HepG2 (cell line): ENCODE data around the gene ART1. TPM values are rescaled to one million over a fixed set of nuclear protein-coding genes. Genes with fewer than 3 reads are reported as not detected.

ENCODE experiments used
- ATAC-seq: fragments of 200-7000 bp; cut with Tn5 transposase; 3 replicates; pipeline ENCODE4 v1.9.1; 2020; ENCODE audit warnings: mild to moderate bottlenecking, moderate library complexity
- BruUV-seq: library from RNA; stranded (reverse); fragments of 400-500 nt; replicated peaks from 2 replicates; lab custom pipeline; 2021; lab: Mats Ljungman, UMichigan
- CTCF ChIA-PET: fragments of 300-600 bp; formaldehyde crosslinking; extraction: SDS; loops from one replicate; lab custom pipeline; 2021; ENCODE audit warnings: low total read pairs, inconsistent platforms, low intra/inter-chr PET ratio; lab: Yijun Ruan, JAX
- POLR2A ChIA-PET: fragments of 350-600 bp; sonication (Branson Sonifier 250); formaldehyde crosslinking; loops from one replicate; lab custom pipeline; 2020; ENCODE audit warnings: antibody characterized with exemption, inconsistent platforms; lab: Yijun Ruan, JAX
- DNase-seq: peaks from one replicate; pipeline ENCODE4 v3.0.0-alpha.2; 2015; ENCODE audit warnings: low spot score
- FAIRE-seq: peaks from 3 replicates; lab custom pipeline; 2011; peaks lifted over from hg19 to GRCh38; lab: Jason Lieb, UNC
- H2AFZ ChIP-seq: one replicate; pipeline ENCODE4 v1.6.1; 2011; ENCODE audit warnings: low read length, inconsistent platforms
- H3K27ac ChIP-seq: fragments of 300-600 bp; 3 replicates; pipeline ENCODE4 v1.8.0; 2011; ENCODE audit warnings: mixed run types, mild to moderate bottlenecking, mixed read lengths, low read length, inconsistent platforms; ENCODE audit not compliant: insufficient read depth; ENCODE audit errors: extremely low read length
- H3K27me3 ChIP-seq, 2 experiments: fragments of 200-600 bp in 1 of 2; 2 replicates in 1 of 2; 3 replicates in 1 of 2; pipeline versions ENCODE4 v1.6.0 to v1.8.0; 2011; ENCODE audit warnings: low read length in 2 of 2, mild to moderate bottlenecking in 2 of 2, moderate library complexity in 2 of 2, inconsistent platforms in 1 of 2; ENCODE audit not compliant: insufficient read depth in 2 of 2, control insufficient read depth in 1 of 2
- H3K36me3 ChIP-seq, 2 experiments: fragments of 200-600 bp in 1 of 2; replicated peaks in 1 of 2; 2 replicates in 1 of 2; 3 replicates in 1 of 2; pipeline versions ENCODE4 v1.5.1 to v1.8.0; 2011; ENCODE audit warnings: low read length in 2 of 2, inconsistent platforms in 1 of 2; ENCODE audit not compliant: insufficient read depth in 2 of 2, control insufficient read depth in 1 of 2
- H3K4me1 ChIP-seq: 2 replicates; pipeline ENCODE4 v1.5.1; 2012; ENCODE audit warnings: low read length, inconsistent platforms; ENCODE audit not compliant: insufficient read depth
- H3K4me2 ChIP-seq: 2 replicates; pipeline ENCODE4 v1.6.0; 2011; ENCODE audit warnings: low read depth, low read length, inconsistent platforms
- H3K4me3 ChIP-seq, 3 experiments: fragments of 200-600 bp in 1 of 3; sonication (generic), shearing (Covaris generic) in 1 of 3; replicated peaks in 1 of 3; 2 replicates each; pipeline ENCODE4 v1.5.1; 2011 to 2016; ENCODE audit warnings: low read length in 3 of 3, inconsistent platforms in 2 of 3, low read depth in 2 of 3, mild to moderate bottlenecking in 2 of 3, control low read depth in 1 of 3, mixed read lengths in 1 of 3; ENCODE audit not compliant: insufficient read depth in 1 of 3
- H3K79me2 ChIP-seq: one replicate; pipeline ENCODE4 v1.6.1; 2011; ENCODE audit warnings: low read length, inconsistent platforms; ENCODE audit not compliant: insufficient read depth
- H3K9ac ChIP-seq: 2 replicates; pipeline ENCODE4 v1.6.0; 2011; ENCODE audit warnings: mild to moderate bottlenecking, low read depth, low read length, inconsistent platforms; ENCODE audit not compliant: insufficient read depth
- H3K9me3 ChIP-seq: 2 replicates; pipeline ENCODE4 v1.5.1; 2012; ENCODE audit warnings: mild to moderate bottlenecking, low read length
- H4K20me1 ChIP-seq: 2 replicates; pipeline ENCODE4 v1.6.0; 2011; ENCODE audit warnings: inconsistent platforms, mild to moderate bottlenecking, low read length, moderate library complexity; ENCODE audit not compliant: insufficient read depth
- HNF4A ChIP-seq: sonication (generic); formaldehyde crosslinking; IDR thresholded peaks from 2 replicates; pipeline ENCODE4 v1.4.0; 2020; ENCODE audit warnings: missing genetic modification reagents
- HNF4G ChIP-seq, 2 experiments: sonication (generic) in 1 of 2; formaldehyde crosslinking in 1 of 2; IDR thresholded peaks; 2 replicates each; pipeline versions ENCODE4 v1.4.0 to v1.6.1; 2011 to 2020; ENCODE audit warnings: borderline replicate concordance in 2 of 2, low read depth in 2 of 2, mild to moderate bottlenecking in 2 of 2, low read length in 1 of 2, missing genetic modification reagents in 1 of 2, moderate library complexity in 1 of 2
- IRF9 ChIP-seq: sonication (generic); formaldehyde crosslinking; IDR thresholded peaks from 2 replicates; pipeline ENCODE4 v1.8.0; 2022; ENCODE audit warnings: missing genetic modification reagents, mild to moderate bottlenecking, borderline replicate concordance
- JUN ChIP-seq: sonication (generic); formaldehyde crosslinking; IDR thresholded peaks from 2 replicates; pipeline ENCODE4 v1.4.0; 2020; ENCODE audit warnings: mild to moderate bottlenecking, missing genetic modification reagents
- NPAS2 ChIP-seq: sonication (generic); formaldehyde crosslinking; IDR thresholded peaks from 2 replicates; pipeline ENCODE4 v1.8.0; 2022; ENCODE audit warnings: mild to moderate bottlenecking, missing genetic modification reagents, borderline replicate concordance
- RARG ChIP-seq: sonication (generic); formaldehyde crosslinking; IDR thresholded peaks from 2 replicates; pipeline ENCODE4 v1.4.0; 2020; ENCODE audit warnings: low read depth, mild to moderate bottlenecking, missing genetic modification reagents
- SMYD3 ChIP-seq: sonication (generic); formaldehyde crosslinking; IDR thresholded peaks from 2 replicates; pipeline ENCODE4 v1.8.1; 2023; ENCODE audit warnings: mild to moderate bottlenecking, missing genetic modification reagents
- SOX6 ChIP-seq, 2 experiments: fragments of 450-650 bp in 1 of 2; sonication (generic) in 1 of 2; formaldehyde crosslinking in 1 of 2; IDR thresholded peaks; 2 replicates each; pipeline versions ENCODE4 v1.4.0 to v1.6.1; 2017 to 2020; ENCODE audit warnings: antibody characterized with exemption in 1 of 2, mild to moderate bottlenecking in 1 of 2, missing genetic modification reagents in 1 of 2
- SP4 ChIP-seq: sonication (generic); formaldehyde crosslinking; IDR thresholded peaks from 2 replicates; pipeline ENCODE4 v1.8.1; 2023; ENCODE audit warnings: mild to moderate bottlenecking, missing genetic modification reagents
- SRY ChIP-seq: sonication (generic); formaldehyde crosslinking; IDR thresholded peaks from 2 replicates; pipeline ENCODE4 v1.8.0; 2022; ENCODE audit warnings: mild to moderate bottlenecking, missing genetic modification reagents
- TCF12 ChIP-seq, 2 experiments: fragments of 450-650 bp in 1 of 2; sonication (generic) in 1 of 2; formaldehyde crosslinking in 1 of 2; IDR thresholded peaks; 2 replicates each; pipeline versions ENCODE4 v1.6.1 to v1.8.0; 2017 to 2022; ENCODE audit warnings: antibody characterized with exemption in 1 of 2, mild to moderate bottlenecking in 1 of 2, missing genetic modification reagents in 1 of 2, moderate library complexity in 1 of 2
- THYN1 ChIP-seq: sonication (generic); formaldehyde crosslinking; IDR thresholded peaks from 2 replicates; pipeline ENCODE4 v1.8.1; 2023; ENCODE audit warnings: low read depth, mild to moderate bottlenecking, moderate library complexity, missing genetic modification reagents, borderline replicate concordance
- ZNF264 ChIP-seq: sonication (generic); formaldehyde crosslinking; IDR thresholded peaks from 2 replicates; pipeline ENCODE4 v1.4.0; 2020; ENCODE audit warnings: missing genetic modification reagents
- ZNF546 ChIP-seq: sonication (generic); formaldehyde crosslinking; conservative IDR thresholded peaks from 2 replicates; pipeline ENCODE4 v1.8.1; 2023; ENCODE audit warnings: mild to moderate bottlenecking, missing genetic modification reagents
- ZNF562 ChIP-seq: sonication (generic); formaldehyde crosslinking; IDR thresholded peaks from 2 replicates; pipeline ENCODE4 v1.8.0; 2022; ENCODE audit warnings: missing genetic modification reagents, borderline replicate concordance
- ZNF609 ChIP-seq: sonication (generic); formaldehyde crosslinking; IDR thresholded peaks from 2 replicates; pipeline ENCODE4 v1.4.0; 2020; ENCODE audit warnings: mild to moderate bottlenecking, missing genetic modification reagents, borderline replicate concordance
- WGBS: methylation state at CpG from one replicate; pipeline ENCODE4 v1.1.6; 2017; ENCODE audit warnings: low lambda C conversion rate; 5-methylcytosine and 5-hydroxymethylcytosine counted together
- in situ Hi-C: cut with HindIII; loops from 2 replicates; pipeline ENCODE4 v1.10.0; 2017; ENCODE audit warnings: low pct_unique_long_range_greater_than_20kb; ENCODE audit not compliant: extremely low pct_ligation_motif_present
- intact Hi-C: fragments of 100-400 bp; cut with micrococcal nuclease; formaldehyde crosslinking; loops from one replicate; pipeline ENCODE4 v1.10.0; 2022; ENCODE audit not compliant: unreplicated experiment
- polyA plus RNA-seq, 8 experiments: library from polyadenylated mRNA; depleted of rRNA in 3 of 8; stranded (reverse) in 7 of 8; unstranded in 1 of 8; fragments of >200 nt; fragmentation: Illumina TruSeq in 4 of 8; extraction: Trizol in 4 of 8; gene quantifications; 2 replicates each; pipeline versions ENCODE4 v1.2.1 to v1.2.3, GENCODE V29; 2011 to 2016; ENCODE audit warnings: low read depth in 4 of 8, missing spikeins in 1 of 8, mixed read lengths in 1 of 8; ENCODE audit not compliant: insufficient read depth in 1 of 8
- total RNA-seq, 5 experiments: library from RNA; depleted of rRNA; stranded (reverse); fragments of >200 nt; fragmentation: Illumina TruSeq; extraction: Trizol; gene quantifications; 2 replicates each; pipeline ENCODE4 v1.2.3, GENCODE V29; 2016; ENCODE audit warnings: low read depth in 1 of 5
- TF ChIP-seq, protein P1 (sequence below): sonication (generic); formaldehyde crosslinking; IDR thresholded peaks from 2 replicates; pipeline ENCODE4 v1.8.0; 2023; ENCODE audit warnings: mild to moderate bottlenecking, missing genetic modification reagents

Gene ART1
- total and polyA plus RNA-seq, 2 of the 13 experiments (the other 11 are each of a cell fraction or from before 2014, with no cell fraction given) = not detected

DNA sequence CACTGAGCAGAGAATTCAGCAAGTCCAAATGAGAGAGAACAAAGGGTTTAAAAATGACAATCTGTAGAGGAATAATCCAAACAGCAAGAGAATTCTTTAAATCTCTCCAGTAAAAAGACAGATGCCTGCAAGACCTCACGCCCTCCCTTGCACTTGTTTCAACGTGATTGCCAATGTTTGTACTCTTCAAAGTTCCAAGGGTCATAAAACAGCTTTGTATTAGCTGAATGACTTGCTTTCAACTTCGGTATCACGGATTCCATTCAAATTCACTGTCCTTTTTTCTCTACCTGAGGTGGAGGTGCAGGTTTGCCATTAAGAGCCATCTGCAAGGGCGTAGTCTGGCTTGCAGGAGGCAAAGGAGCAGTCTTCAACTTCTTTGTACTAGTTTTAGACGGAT lies 67.3 kb downstream of the ART1 start:
- peaks cover 11 to 76% of the 10 kb centered on the region in 2 experiments for H3K36me3 ChIP-seq
- TF ChIP-seq JUN (CRISPR knock-in tag) = no peak
- no peak for TF ChIP-seq SRY (CRISPR knock-in tag)
- TF ChIP-seq ZNF546 (CRISPR knock-in tag) = no peak
- TF ChIP-seq, protein P1, sequence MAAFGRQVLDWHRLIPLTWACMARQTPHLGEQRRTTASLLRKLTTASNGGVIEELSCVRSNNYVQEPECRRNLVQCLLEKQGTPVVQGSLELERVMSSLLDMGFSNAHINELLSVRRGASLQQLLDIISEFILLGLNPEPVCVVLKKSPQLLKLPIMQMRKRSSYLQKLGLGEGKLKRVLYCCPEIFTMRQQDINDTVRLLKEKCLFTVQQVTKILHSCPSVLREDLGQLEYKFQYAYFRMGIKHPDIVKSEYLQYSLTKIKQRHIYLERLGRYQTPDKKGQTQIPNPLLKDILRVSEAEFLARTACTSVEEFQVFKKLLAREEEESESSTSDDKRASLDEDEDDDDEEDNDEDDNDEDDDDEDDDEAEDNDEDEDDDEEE = no peak
- no peak for TF ChIP-seq SMYD3 (CRISPR knock-in tag)
- TF ChIP-seq ZNF264 (CRISPR knock-in tag) = no peak
- TF ChIP-seq TCF12 (IDR thresholded peaks at IDR 0.05) = no peak
- no peak for TF ChIP-seq TCF12 (CRISPR knock-in tag; IDR thresholded peaks at IDR 0.05)
- no peak for TF ChIP-seq IRF9 (CRISPR knock-in tag)
- TF ChIP-seq ZNF562 (CRISPR knock-in tag) = no peak
- no peak for TF ChIP-seq NPAS2 (CRISPR knock-in tag)
- peak; percentile 75 for TF ChIP-seq HNF4G (IDR thresholded peaks at IDR 0.05; ENCODE audit: borderline replicate concordance, low read depth, low read length)
- TF ChIP-seq HNF4G (CRISPR knock-in tag; IDR thresholded peaks at IDR 0.05; ENCODE audit: borderline replicate concordance, low read depth) = no peak
- no peak for TF ChIP-seq SOX6 (IDR thresholded peaks at IDR 0.05)
- peak; percentile 66 for TF ChIP-seq SOX6 (CRISPR knock-in tag; IDR thresholded peaks at IDR 0.05)
- no peak for TF ChIP-seq ZNF609 (CRISPR knock-in tag)
- TF ChIP-seq SP4 (CRISPR knock-in tag) = no peak
- TF ChIP-seq THYN1 (CRISPR knock-in tag) = no peak
- no peak for TF ChIP-seq RARG
- peak; percentile 36; the same call in 1 of the 2 replicates for TF ChIP-seq HNF4A (CRISPR knock-in tag)

More for the DNA sequence above, 67.3 kb downstream of the ART1 start:
- in situ Hi-C loops = no loop called here
- POLR2A ChIA-PET = interaction anchor here (0.6 kb wide), 1 partner anchor 17 kb away, joined by 5 read pairs; no protein-coding TSS in a partner anchor
- no TSS peak for BruUV-seq
- DNase-seq = peak; percentile 61
- peak; percentile 85 for FAIRE-seq
- H3K9ac ChIP-seq = no peak overlapping the region
- peak; percentile 90 for ATAC-seq
- no peaks in the 10 kb centered on the region for H3K9me3 ChIP-seq
- WGBS = 36% methylated on average over 6 of the region's 6 CpGs
- no peaks in the 10 kb centered on the region for H3K27me3 ChIP-seq
- intact Hi-C loops = no loop called here
- no peaks in the 10 kb centered on the region; the same call in 1 of the 2 replicates for H4K20me1 ChIP-seq
- peak overlapping the region; percentile 9; the same call in 1 of the 2 replicates for H3K4me2 ChIP-seq
- H2AFZ ChIP-seq = no peak overlapping the region
- peaks cover 40% of the 10 kb centered on the region for H3K4me1 ChIP-seq
- H3K27ac ChIP-seq = peak overlapping the region; percentile 47
- no peaks in the 10 kb centered on the region for H3K79me2 ChIP-seq
- H3K4me3 ChIP-seq = no peak overlapping the region
- CTCF ChIA-PET = no interaction called here
